ENCODE data around the gene MRPL16.

Gene MRPL16

GRCh38 chr11:59807047-59807610 is 3.4 kb downstream of the MRPL16 start:
- H3K14ac ChIP-seq (ENCODE audit: low read length in 2 of 2) = no peak overlapping the region
- no peak overlapping the region for H4K91ac ChIP-seq (ENCODE audit: low read length)
- H2BK5ac ChIP-seq (ENCODE audit: low read depth, low read length, poor library complexity, severe bottlenecking) = no peak overlapping the region
- DNase-seq = no peak
- no peak overlapping the region for H3K4ac ChIP-seq (ENCODE audit: low read depth in 1 of 2, low read length in 2 of 2)
- no peak overlapping the region for H3K27ac ChIP-seq (ENCODE audit: low read length, poor library complexity, severe bottlenecking)
- H2AK5ac ChIP-seq (ENCODE audit: low read length, severe bottlenecking) = no peak overlapping the region
- no peak overlapping the region for H2BK15ac ChIP-seq (ENCODE audit: low read depth, poor library complexity, severe bottlenecking)
- no peak overlapping the region for H2BK12ac ChIP-seq (ENCODE audit: low read length in 2 of 2)
- no peak overlapping the region for H3K4me2 ChIP-seq (ENCODE audit: low read length, poor library complexity, severe bottlenecking)
- H3K18ac ChIP-seq (ENCODE audit: low read depth in 1 of 2, low read length in 2 of 2) = no peak overlapping the region
- H2AFZ ChIP-seq (ENCODE audit: low read depth, low read length) = no peak overlapping the region
- no peak overlapping the region for H3K9ac ChIP-seq (ENCODE audit: low read length)
- H3K27me3 ChIP-seq (ENCODE audit: control insufficient read depth in 1 of 2, insufficient read depth in 1 of 2, low read length in 2 of 2) = no peaks in the 10 kb centered on the region
- no peak overlapping the region for H2BK120ac ChIP-seq (ENCODE audit: low read depth, low read length)
- H3K4me3 ChIP-seq (ENCODE audit: insufficient read depth in 1 of 2, low read depth in 1 of 2, low read length in 2 of 2) = no peak overlapping the region
- H3K9me3 ChIP-seq (ENCODE audit: control insufficient read depth, low read length) = no peaks in the 10 kb centered on the region
- peaks cover 22 to 63% of the 10 kb centered on the region in 2 experiments for H3K36me3 ChIP-seq (ENCODE audit: control insufficient read depth in 1 of 2, insufficient read depth in 2 of 2, low read depth in 1 of 2, low read length in 2 of 2)
- peaks cover 1% of the 10 kb centered on the region for H3K4me1 ChIP-seq (ENCODE audit: control insufficient read depth, insufficient read depth, low read depth, low read length)
- H3K23ac ChIP-seq (ENCODE audit: low read length in 2 of 2) = no peak overlapping the region
- H3K79me1 ChIP-seq (replicated peaks; ENCODE audit: low read length, poor library complexity, severe bottlenecking) = peaks cover 26% of the 10 kb centered on the region
- WGBS = no CpG with 5 or more reads among the region's 1 CpG
- H4K8ac ChIP-seq (ENCODE audit: low read length) = no peak overlapping the region

DNA sequence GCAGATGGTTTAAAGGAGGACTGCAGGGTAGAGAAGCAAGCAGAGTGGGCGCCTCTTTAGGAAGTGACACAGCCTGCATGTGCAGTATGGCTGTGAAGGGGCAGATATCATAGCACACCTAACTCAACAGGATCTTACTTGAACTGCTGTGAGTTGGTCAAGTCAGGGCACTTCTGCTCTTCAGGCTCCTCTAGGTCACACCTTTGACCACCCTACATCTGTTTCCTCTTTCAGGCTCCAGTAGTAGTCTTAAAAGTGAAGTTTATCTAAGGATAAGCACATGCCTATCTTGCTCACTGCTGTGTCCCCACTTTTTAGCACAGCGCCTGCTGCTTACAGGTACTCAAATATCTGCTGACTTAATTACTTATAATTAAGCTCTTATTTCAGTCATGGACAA is 6.5 kb downstream of the MRPL16 start:
- Histone ChIP-seq H2AFZ (ENCODE audit: low read depth, low read length) (no peak overlapping the region), H3K14ac (ENCODE audit: low read length in 2 of 2) (no peak overlapping the region), H2BK15ac (ENCODE audit: low read depth, poor library complexity, severe bottlenecking) (no peak overlapping the region), H3K4ac (ENCODE audit: low read depth in 1 of 2, low read length in 2 of 2) (no peak overlapping the region), H3K4me2 (ENCODE audit: low read length, poor library complexity, severe bottlenecking) (no peak overlapping the region), H3K79me1 (replicated peaks; ENCODE audit: low read length, poor library complexity, severe bottlenecking) (peaks cover 23% of the 10 kb centered on the region), H4K91ac (ENCODE audit: low read length) (no peak overlapping the region), H3K27me3 (ENCODE audit: control insufficient read depth in 1 of 2, insufficient read depth in 1 of 2, low read length in 2 of 2) (no peaks in the 10 kb centered on the region), H3K4me3 (ENCODE audit: insufficient read depth in 1 of 2, low read depth in 1 of 2, low read length in 2 of 2) (no peak overlapping the region), H4K8ac (ENCODE audit: low read length) (no peak overlapping the region), H2BK12ac (ENCODE audit: low read length in 2 of 2) (no peak overlapping the region), H3K9me3 (ENCODE audit: control insufficient read depth, low read length) (no peaks in the 10 kb centered on the region), H3K4me1 (ENCODE audit: control insufficient read depth, insufficient read depth, low read depth, low read length) (peaks cover 1% of the 10 kb centered on the region), H3K36me3 (ENCODE audit: control insufficient read depth in 1 of 2, insufficient read depth in 2 of 2, low read depth in 1 of 2, low read length in 2 of 2) (peaks cover 28 to 89% of the 10 kb centered on the region in 2 experiments), H2BK120ac (ENCODE audit: low read depth, low read length) (no peak overlapping the region), H3K27ac (ENCODE audit: low read length, poor library complexity, severe bottlenecking) (no peak overlapping the region), H3K18ac (ENCODE audit: low read depth in 1 of 2, low read length in 2 of 2) (no peak overlapping the region), H2BK5ac (ENCODE audit: low read depth, low read length, poor library complexity, severe bottlenecking) (no peak overlapping the region), H2AK5ac (ENCODE audit: low read length, severe bottlenecking) (no peak overlapping the region), H3K9ac (ENCODE audit: low read length) (no peak overlapping the region), H3K23ac (ENCODE audit: low read length in 2 of 2) (no peak overlapping the region)
- no peak for DNase-seq
- WGBS = 100% methylated on average over 2 of the region's 2 CpGs

DNA sequence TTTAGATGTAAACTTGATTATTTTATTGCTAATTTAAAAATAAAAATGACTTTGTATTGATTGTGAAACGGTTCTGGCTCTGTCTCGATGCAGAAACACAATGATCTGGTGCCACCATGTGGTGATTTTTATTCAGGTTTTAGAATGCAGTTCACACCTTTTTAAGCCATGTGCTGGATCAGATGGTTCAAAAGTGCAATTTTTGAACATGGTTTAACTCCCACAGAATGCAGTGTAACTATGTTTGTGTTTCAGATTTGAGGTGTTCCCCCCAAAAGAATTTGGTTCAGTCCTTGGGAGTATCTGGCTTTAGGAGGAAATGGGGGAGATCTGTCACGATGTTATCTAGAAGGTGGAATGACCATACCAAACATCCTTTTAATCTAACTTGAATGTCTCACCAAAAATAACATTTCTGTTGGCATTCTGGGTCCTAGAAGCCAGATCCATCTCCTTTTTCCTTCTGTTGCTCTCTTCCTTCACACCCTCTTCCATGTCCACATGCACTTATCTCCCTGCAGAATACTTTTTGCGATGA is 7.9 kb downstream of the MRPL16 start:
- no peak overlapping the region for H3K18ac ChIP-seq (ENCODE audit: low read depth in 1 of 2, low read length in 2 of 2)
- DNase-seq = peak; percentile 70
- no peak overlapping the region for H2BK5ac ChIP-seq (ENCODE audit: low read depth, low read length, poor library complexity, severe bottlenecking)
- H3K4me3 ChIP-seq (ENCODE audit: insufficient read depth in 1 of 2, low read depth in 1 of 2, low read length in 2 of 2) = no peak overlapping the region
- 61% methylated on average over 4 of the region's 4 CpGs for WGBS
- H4K91ac ChIP-seq (ENCODE audit: low read length) = no peak overlapping the region
- no peak overlapping the region for H3K23ac ChIP-seq (ENCODE audit: low read length in 2 of 2)
- no peak overlapping the region for H2BK120ac ChIP-seq (ENCODE audit: low read depth, low read length)
- H3K4ac ChIP-seq (ENCODE audit: low read depth in 1 of 2, low read length in 2 of 2) = no peak overlapping the region
- no peak overlapping the region for H2BK15ac ChIP-seq (ENCODE audit: low read depth, poor library complexity, severe bottlenecking)
- no peak overlapping the region for H2AK5ac ChIP-seq (ENCODE audit: low read length, severe bottlenecking)
- peaks cover 23% of the 10 kb centered on the region for H3K79me1 ChIP-seq (replicated peaks; ENCODE audit: low read length, poor library complexity, severe bottlenecking)
- H3K36me3 ChIP-seq (ENCODE audit: control insufficient read depth in 1 of 2, insufficient read depth in 2 of 2, low read depth in 1 of 2, low read length in 2 of 2) = peaks cover 30 to 82% of the 10 kb centered on the region in 2 experiments
- H2AFZ ChIP-seq (ENCODE audit: low read depth, low read length) = no peak overlapping the region
- no peak overlapping the region for H3K9ac ChIP-seq (ENCODE audit: low read length)
- H3K4me2 ChIP-seq (ENCODE audit: low read length, poor library complexity, severe bottlenecking) = no peak overlapping the region
- H3K14ac ChIP-seq (ENCODE audit: low read length in 2 of 2) = no peak overlapping the region
- no peaks in the 10 kb centered on the region for H3K9me3 ChIP-seq (ENCODE audit: control insufficient read depth, low read length)
- H3K27me3 ChIP-seq (ENCODE audit: control insufficient read depth in 1 of 2, insufficient read depth in 1 of 2, low read length in 2 of 2) = no peaks in the 10 kb centered on the region
- no peak overlapping the region for H2BK12ac ChIP-seq (ENCODE audit: low read length in 2 of 2)
- H3K4me1 ChIP-seq (ENCODE audit: control insufficient read depth, insufficient read depth, low read depth, low read length) = peaks cover 1% of the 10 kb centered on the region
- no peak overlapping the region for H3K27ac ChIP-seq (ENCODE audit: low read length, poor library complexity, severe bottlenecking)
- H4K8ac ChIP-seq (ENCODE audit: low read length) = no peak overlapping the region

DNA sequence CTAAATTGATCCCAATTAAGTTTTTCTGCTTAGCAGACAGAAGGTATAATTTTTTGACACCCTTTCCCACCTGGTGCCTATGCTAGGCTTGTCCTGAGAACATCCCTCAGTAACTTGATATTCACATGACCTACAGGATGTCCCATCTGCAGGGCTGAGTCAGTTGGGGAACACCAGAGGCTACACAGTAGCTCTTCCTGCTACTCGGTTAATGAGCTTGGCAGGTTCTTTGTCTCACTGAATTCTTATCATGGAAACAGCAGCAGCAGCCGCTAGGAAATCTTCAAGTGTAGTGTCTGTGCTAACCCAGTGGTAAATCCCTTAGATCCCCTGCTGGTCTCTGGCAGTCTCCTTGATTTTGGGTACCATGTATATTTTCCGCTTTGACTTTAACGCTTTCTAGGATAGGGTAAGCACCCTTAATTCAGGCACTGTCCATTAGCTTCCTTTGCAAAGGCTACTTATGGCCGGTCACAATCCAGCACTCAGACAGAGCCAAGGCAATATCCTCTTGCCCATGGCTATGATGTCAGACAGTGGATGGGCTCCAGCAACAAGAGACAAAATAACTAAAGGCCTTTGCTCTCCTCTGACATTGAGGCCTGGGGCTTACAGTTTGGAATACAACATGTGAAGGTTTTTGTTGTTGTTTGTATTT is 8.5 kb downstream of the MRPL16 start:
- H2BK5ac ChIP-seq (ENCODE audit: low read depth, low read length, poor library complexity, severe bottlenecking) = no peak overlapping the region
- H4K8ac ChIP-seq (ENCODE audit: low read length) = no peak overlapping the region
- peak overlapping the region; percentile 34 for H3K27ac ChIP-seq (ENCODE audit: low read length, poor library complexity, severe bottlenecking)
- H2AK5ac ChIP-seq (ENCODE audit: low read length, severe bottlenecking) = no peak overlapping the region
- H3K27me3 ChIP-seq (ENCODE audit: control insufficient read depth in 1 of 2, insufficient read depth in 1 of 2, low read length in 2 of 2) = no peaks in the 10 kb centered on the region
- H3K4me3 ChIP-seq (ENCODE audit: insufficient read depth in 1 of 2, low read depth in 1 of 2, low read length in 2 of 2) = no peak overlapping the region
- H2AFZ ChIP-seq (ENCODE audit: low read depth, low read length) = no peak overlapping the region
- H2BK15ac ChIP-seq (ENCODE audit: low read depth, poor library complexity, severe bottlenecking) = no peak overlapping the region
- peak overlapping the region; percentile 27 for H3K9ac ChIP-seq (ENCODE audit: low read length)
- H3K4me2 ChIP-seq (ENCODE audit: low read length, poor library complexity, severe bottlenecking) = no peak overlapping the region
- no peak overlapping the region for H2BK120ac ChIP-seq (ENCODE audit: low read depth, low read length)
- H3K9me3 ChIP-seq (ENCODE audit: control insufficient read depth, low read length) = no peaks in the 10 kb centered on the region
- peaks cover 21% of the 10 kb centered on the region for H3K79me1 ChIP-seq (replicated peaks; ENCODE audit: low read length, poor library complexity, severe bottlenecking)
- no peak overlapping the region for H3K23ac ChIP-seq (ENCODE audit: low read length in 2 of 2)
- no peak overlapping the region for H3K18ac ChIP-seq (ENCODE audit: low read depth in 1 of 2, low read length in 2 of 2)
- peaks cover 29 to 82% of the 10 kb centered on the region in 2 experiments for H3K36me3 ChIP-seq (ENCODE audit: control insufficient read depth in 1 of 2, insufficient read depth in 2 of 2, low read depth in 1 of 2, low read length in 2 of 2)
- no peak for DNase-seq
- H2BK12ac ChIP-seq (ENCODE audit: low read length in 2 of 2) = no peak overlapping the region
- WGBS = 70% methylated on average over 5 of the region's 5 CpGs
- no peak overlapping the region for H3K14ac ChIP-seq (ENCODE audit: low read length in 2 of 2)
- H3K4me1 ChIP-seq (ENCODE audit: control insufficient read depth, insufficient read depth, low read depth, low read length) = peaks cover 1% of the 10 kb centered on the region
- peak overlapping the region in 1 of 2 experiments; percentile 40 for H3K4ac ChIP-seq (ENCODE audit: low read depth in 1 of 2, low read length in 2 of 2)
- no peak overlapping the region for H4K91ac ChIP-seq (ENCODE audit: low read length)
